Endothelial cell of umbilical vein (primary cell): ENCODE results near the gene TP53BP1. TPM values are rescaled to one million over a fixed set of nuclear protein-coding genes. Genes with fewer than 3 reads are reported as not detected.

Source experiments
- BruUV-seq: library from RNA; stranded (reverse); fragments of 400-500 nt; replicated peaks from 2 replicates; lab custom pipeline; 2021; lab: Mats Ljungman, UMichigan
- CTCF ChIA-PET: fragments of 300-600, 350-600 bp; sonication (Branson Sonifier 250); formaldehyde crosslinking; loops from one replicate; lab custom pipeline; 2021; ENCODE audit warnings: antibody characterized with exemption, inconsistent platforms; lab: Charles Lee
- POLR2A ChIA-PET: fragments of 300-600, 350-600 bp; sonication (Branson Sonifier 250); formaldehyde crosslinking; loops from one replicate; lab custom pipeline; 2021; ENCODE audit warnings: antibody characterized with exemption, inconsistent platforms; lab: Charles Lee
- DNase-seq: peaks from one replicate; pipeline ENCODE4 v3.0.0-alpha.2; 2011; ENCODE audit warnings: low read depth, low spot score
- FAIRE-seq: peaks from 2 replicates; lab custom pipeline; 2011; peaks lifted over from hg19 to GRCh38; lab: Jason Lieb, UNC
- H2AFZ ChIP-seq: 2 replicates; pipeline ENCODE4 v1.6.0; 2012; ENCODE audit warnings: low read depth, low read length, control low read depth, inconsistent platforms
- H3K27ac ChIP-seq: 2 replicates; pipeline ENCODE4 v1.5.1; 2011; ENCODE audit warnings: low read depth, mild to moderate bottlenecking, control low read depth, low read length, moderate library complexity; ENCODE audit not compliant: insufficient read depth
- H3K27me3 ChIP-seq, 2 experiments: 2 replicates each; pipeline versions ENCODE4 v1.6.0 to v1.6.1; 2011; ENCODE audit warnings: low read length in 2 of 2, mixed read lengths in 1 of 2; ENCODE audit not compliant: control insufficient read depth in 2 of 2, insufficient read depth in 2 of 2
- H3K36me3 ChIP-seq, 2 experiments: 2 replicates in 1 of 2; 3 replicates in 1 of 2; pipeline ENCODE4 v1.5.1; 2011; ENCODE audit warnings: low read length in 2 of 2, mild to moderate bottlenecking in 1 of 2, moderate library complexity in 1 of 2; ENCODE audit not compliant: control insufficient read depth in 2 of 2, insufficient read depth in 2 of 2; ENCODE audit errors: extremely low read depth in 1 of 2
- H3K4me1 ChIP-seq: 3 replicates; pipeline ENCODE4 v1.5.1; 2011; ENCODE audit warnings: mild to moderate bottlenecking, low read length; ENCODE audit not compliant: control insufficient read depth, insufficient read depth; ENCODE audit errors: extremely low read depth
- H3K4me2 ChIP-seq: 2 replicates; pipeline ENCODE4 v1.6.1; 2011; ENCODE audit warnings: low read length, control low read depth, mixed read lengths; ENCODE audit not compliant: insufficient read depth
- H3K4me3 ChIP-seq, 3 experiments: fragments of 200-600 bp in 1 of 3; sonication (generic), shearing (Covaris generic) in 1 of 3; replicated peaks in 1 of 3; 2 replicates each; pipeline ENCODE4 v1.5.1; 2011 to 2016; ENCODE audit warnings: control low read depth in 3 of 3, low read length in 3 of 3, mild to moderate bottlenecking in 2 of 3, inconsistent platforms in 1 of 3, low read depth in 1 of 3, moderate library complexity in 1 of 3; ENCODE audit not compliant: insufficient read depth in 1 of 3
- H3K79me2 ChIP-seq: 2 replicates; pipeline ENCODE4 v1.6.0; 2012; ENCODE audit warnings: low read length, inconsistent platforms; ENCODE audit not compliant: control insufficient read depth, insufficient read depth
- H3K9ac ChIP-seq: replicated peaks from 2 replicates; pipeline ENCODE3; 2011; ENCODE audit warnings: low read length, control low read depth; ENCODE audit not compliant: insufficient read depth; ENCODE audit errors: extremely low read depth
- H3K9me1 ChIP-seq: replicated peaks from 3 replicates; pipeline ENCODE4 v1.6.0; 2011; ENCODE audit warnings: mild to moderate bottlenecking, low read length; ENCODE audit not compliant: control insufficient read depth, insufficient read depth; ENCODE audit errors: extremely low read depth
- H3K9me3 ChIP-seq: replicated peaks from 2 replicates; pipeline ENCODE4 v1.5.1; 2012; ENCODE audit warnings: low read length, inconsistent platforms; ENCODE audit not compliant: control insufficient read depth, insufficient read depth
- H4K20me1 ChIP-seq: replicated peaks from 2 replicates; pipeline ENCODE3; 2011; ENCODE audit warnings: mild to moderate bottlenecking, low read length; ENCODE audit not compliant: control insufficient read depth, insufficient read depth; ENCODE audit errors: extremely low read depth
- EZH2 ChIP-seq: IDR thresholded peaks from 2 replicates; pipeline ENCODE4 v1.6.1; 2012; ENCODE audit warnings: borderline replicate concordance, low read depth, mild to moderate bottlenecking, moderate library complexity, low read length, inconsistent platforms; ENCODE audit not compliant: severe bottlenecking
- FOS ChIP-seq: IDR thresholded peaks from 2 replicates; pipeline ENCODE4 v1.6.1; 2011; ENCODE audit warnings: mild to moderate bottlenecking, low read length, moderate library complexity, borderline replicate concordance; ENCODE audit not compliant: insufficient read depth
- GATA2 ChIP-seq: IDR thresholded peaks from 2 replicates; pipeline ENCODE4 v1.7.0; 2011; ENCODE audit warnings: low read depth, mild to moderate bottlenecking, moderate library complexity, mixed read lengths, low read length; ENCODE audit not compliant: insufficient read length, insufficient read depth
- JUN ChIP-seq: IDR thresholded peaks from 2 replicates; pipeline ENCODE4 v1.6.1; 2011; ENCODE audit warnings: borderline replicate concordance, low read depth; ENCODE audit not compliant: insufficient read length, insufficient read depth
- MYC ChIP-seq: IDR thresholded peaks from one replicate; pipeline ENCODE4 v1.6.1; 2011; ENCODE audit warnings: mild to moderate bottlenecking, low read depth, low read length
- POLR2A ChIP-seq: IDR thresholded peaks from 2 replicates; pipeline ENCODE4 v1.6.1; 2012; ENCODE audit warnings: low read depth, mild to moderate bottlenecking, control low read depth, low read length
- POLR2AphosphoS5 ChIP-seq: IDR thresholded peaks from 2 replicates; pipeline ENCODE4 v1.6.1; 2012; ENCODE audit warnings: low read depth, mild to moderate bottlenecking, control low read depth, low read length, moderate library complexity; ENCODE audit not compliant: insufficient read depth
- dilution Hi-C: fragments of 300-500 bp; cut with MboI; formaldehyde crosslinking; loops from one replicate; pipeline ENCODE4 v1.15.0; 2019; ENCODE audit warnings: low sequenced_read_pairs; ENCODE audit not compliant: extremely low pct_ligation_motif_present
- intact Hi-C: fragments of 100-400 bp; cut with micrococcal nuclease; formaldehyde crosslinking; loops from one replicate; pipeline ENCODE4 v1.10.0; 2022
- polyA plus RNA-seq, 4 experiments: library from polyadenylated mRNA; depleted of rRNA in 3 of 4; stranded (reverse) in 3 of 4; unstranded in 1 of 4; fragments of >200 nt; gene quantifications; 2 replicates each; pipeline versions ENCODE4 v1.2.1 to v1.2.3, GENCODE V29; 2011 to 2012; ENCODE audit warnings: missing spikeins in 1 of 4
- total RNA-seq: library from RNA; stranded (reverse); gene quantifications from 2 replicates; pipeline ENCODE4 v1.2.3, GENCODE V29; 2021
- TF ChIP-seq, protein P1 (sequence below): IDR thresholded peaks from 2 replicates; pipeline ENCODE4 v1.6.1; 2011; ENCODE audit not compliant: insufficient read depth, insufficient read length
- TF ChIP-seq, protein P2 (sequence below), 2 donors: IDR thresholded peaks; 1 replicate in 1 of 2; 2 replicates in 1 of 2; pipeline ENCODE4 v1.5.1; 2011; ENCODE audit warnings: low read length in 2 of 2, mild to moderate bottlenecking in 2 of 2, moderate library complexity in 2 of 2, control low read depth in 1 of 2, inconsistent platforms in 1 of 2, low read depth in 1 of 2; ENCODE audit not compliant: insufficient read depth in 1 of 2; ENCODE audit errors: extremely low read depth in 1 of 2

TP53BP1 gene
- total and polyA plus RNA-seq, 2 donors (not counting 3 experiments of a cell fraction or from before 2014, with no cell fraction given) = 28.1 to 59.5 TPM

DNA sequence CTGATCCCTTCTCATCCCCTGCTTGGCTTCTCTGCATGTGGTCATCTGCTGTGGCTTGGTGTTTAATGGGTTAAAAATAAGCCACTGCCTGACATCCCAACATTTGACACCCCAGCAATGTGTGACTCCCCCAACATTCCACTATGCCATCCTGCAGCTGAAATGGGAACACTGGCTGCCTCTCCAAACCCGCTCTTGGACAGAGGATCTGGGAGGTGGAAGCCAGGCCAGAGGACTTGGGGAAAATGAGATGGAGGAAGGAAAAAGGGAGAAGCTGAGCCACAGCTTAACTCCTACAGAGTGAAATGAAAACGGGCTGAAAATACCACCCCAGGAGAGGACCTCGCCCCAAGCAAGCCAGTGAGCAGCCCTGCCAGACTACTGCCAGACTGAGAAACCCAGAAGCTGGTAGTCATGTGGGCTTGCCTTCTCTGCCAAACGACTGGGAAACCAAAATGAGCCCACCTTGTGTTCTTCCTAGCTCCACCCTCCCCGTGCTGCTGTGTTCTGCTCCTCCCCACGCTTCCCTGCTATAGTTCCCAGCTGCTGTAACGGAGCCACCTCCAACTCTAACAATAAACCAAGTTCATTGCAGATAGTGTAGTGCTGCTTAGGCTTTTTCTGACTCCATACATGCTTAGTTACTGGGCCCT lies 38.2 kb upstream of the TP53BP1 start:
- Histone ChIP-seq H3K27me3 (no peaks in the 10 kb centered on the region), H3K4me1 (no peaks in the 10 kb centered on the region), H3K36me3 (peaks cover 0 to 2% of the 10 kb centered on the region in 2 experiments), H3K4me3 (no peak overlapping the region), H3K79me2 (no peaks in the 10 kb centered on the region), H3K27ac (no peak overlapping the region), H3K9ac (no peak overlapping the region), H3K9me3 (no peaks in the 10 kb centered on the region), H3K9me1 (no peaks in the 10 kb centered on the region), H2AFZ (no peak overlapping the region), H4K20me1 (no peaks in the 10 kb centered on the region), H3K4me2 (no peak overlapping the region)
- POLR2A ChIA-PET = no interaction called here
- CTCF ChIA-PET = interaction anchor here (1.7 kb wide), 1 partner anchor 17 kb away, joined by 10 read pairs; no protein-coding TSS in a partner anchor
- dilution Hi-C loops (no loop called here), intact Hi-C loops (no loop called here)
- FAIRE-seq (no peak), DNase-seq (no peak)
- TF ChIP-seq EZH2 = no peak
- TF ChIP-seq, protein P1, sequence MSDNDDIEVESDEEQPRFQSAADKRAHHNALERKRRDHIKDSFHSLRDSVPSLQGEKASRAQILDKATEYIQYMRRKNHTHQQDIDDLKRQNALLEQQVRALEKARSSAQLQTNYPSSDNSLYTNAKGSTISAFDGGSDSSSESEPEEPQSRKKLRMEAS = no peak
- TF ChIP-seq, protein P2, sequence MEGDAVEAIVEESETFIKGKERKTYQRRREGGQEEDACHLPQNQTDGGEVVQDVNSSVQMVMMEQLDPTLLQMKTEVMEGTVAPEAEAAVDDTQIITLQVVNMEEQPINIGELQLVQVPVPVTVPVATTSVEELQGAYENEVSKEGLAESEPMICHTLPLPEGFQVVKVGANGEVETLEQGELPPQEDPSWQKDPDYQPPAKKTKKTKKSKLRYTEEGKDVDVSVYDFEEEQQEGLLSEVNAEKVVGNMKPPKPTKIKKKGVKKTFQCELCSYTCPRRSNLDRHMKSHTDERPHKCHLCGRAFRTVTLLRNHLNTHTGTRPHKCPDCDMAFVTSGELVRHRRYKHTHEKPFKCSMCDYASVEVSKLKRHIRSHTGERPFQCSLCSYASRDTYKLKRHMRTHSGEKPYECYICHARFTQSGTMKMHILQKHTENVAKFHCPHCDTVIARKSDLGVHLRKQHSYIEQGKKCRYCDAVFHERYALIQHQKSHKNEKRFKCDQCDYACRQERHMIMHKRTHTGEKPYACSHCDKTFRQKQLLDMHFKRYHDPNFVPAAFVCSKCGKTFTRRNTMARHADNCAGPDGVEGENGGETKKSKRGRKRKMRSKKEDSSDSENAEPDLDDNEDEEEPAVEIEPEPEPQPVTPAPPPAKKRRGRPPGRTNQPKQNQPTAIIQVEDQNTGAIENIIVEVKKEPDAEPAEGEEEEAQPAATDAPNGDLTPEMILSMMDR (IDR thresholded peaks at IDR 0.05; ENCODE audit: extremely low read depth in 1 of 2, insufficient read depth in 1 of 2, low read depth in 1 of 2, low read length in 2 of 2) = no peak
- TF ChIP-seq GATA2 = no peak
- no peak for TF ChIP-seq POLR2AphosphoS5
- no peak for TF ChIP-seq POLR2A
- TF ChIP-seq JUN = no peak
- TF ChIP-seq FOS = no peak
- no peak for TF ChIP-seq MYC
- BruUV-seq = no TSS peak
